Measurements from ENCODE around the gene ZNF12. TPM values are rescaled to one million over a fixed set of nuclear protein-coding genes. Genes with fewer than 3 reads are reported as not detected.

The ZNF12 gene
- total and polyA plus RNA-seq, 10 of the 15 experiments (the other 5 are each of a cell fraction or from before 2014, with no cell fraction given) = 6.7 to 38.1 (median 14.4) TPM

DNA sequence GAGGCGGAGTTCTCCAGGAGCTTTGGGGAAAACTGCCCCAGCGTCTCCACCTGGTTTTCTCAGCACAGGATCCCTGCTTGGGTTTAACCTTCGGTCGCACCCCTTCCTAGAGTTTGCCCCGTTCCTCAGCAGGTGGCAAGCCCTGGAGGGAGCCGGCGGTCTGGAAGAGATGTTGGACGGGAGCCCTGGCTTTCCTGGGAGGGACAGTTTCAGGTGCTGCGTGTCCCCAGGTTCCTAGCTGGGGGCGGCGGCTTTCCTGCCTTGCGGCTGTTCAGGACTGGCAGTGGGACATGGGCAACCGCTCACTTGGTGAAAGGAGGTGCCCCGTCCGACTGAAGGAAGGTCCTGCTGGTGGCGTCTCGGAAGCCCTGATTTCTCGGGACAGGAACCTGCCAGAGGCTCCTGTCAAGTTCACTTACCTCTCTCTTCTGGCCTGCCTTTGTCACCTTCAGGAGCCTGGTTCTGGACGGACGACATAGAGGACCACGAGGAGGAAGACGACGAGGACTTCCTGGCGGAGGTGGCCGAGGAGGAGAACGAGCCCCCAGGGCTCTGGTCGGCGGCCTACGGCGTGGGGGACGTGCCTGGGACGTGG, 54.8 kb downstream of the ZNF12 start:
- RAD21 ChIA-PET (ENCODE audit: unreplicated experiment) = no interaction called here
- 98% methylated on average over 32 of the region's 32 CpGs for WGBS (ENCODE audit: insufficient coverage, insufficient replicate concordance, low lambda C conversion rate, missing lambda C conversion rate)
- SMC1A ChIA-PET (ENCODE audit: uncharacterized antibody, unreplicated experiment) = no interaction called here

GRCh38 chr7:6650521-6651011, 56.2 kb downstream of the ZNF12 start:
- POLR2A ChIA-PET = interaction anchor here (1.0 kb wide), 1 partner anchor 203 kb away, joined by 5 read pairs; the partner anchor contains the start of gene DAGLB
- no peak overlapping the region for H3K4me2 ChIP-seq (ENCODE audit: control insufficient read depth, insufficient read depth)
- H2AFZ ChIP-seq (ENCODE audit: control insufficient read depth, low read depth, low read length) = no peak overlapping the region
- BruUV-seq (replicated peaks) = no TSS peak
- DNase-seq (ENCODE audit: low read depth, low spot score) (no peak), FAIRE-seq (no peak), ATAC-seq (no peak)
- WGBS (ENCODE audit: insufficient coverage, insufficient replicate concordance, low lambda C conversion rate, missing lambda C conversion rate) = 97% methylated on average over 12 of the region's 12 CpGs
- in situ Hi-C loops (cut with MboI) (no loop called here), intact Hi-C loops (cut with micrococcal nuclease; ENCODE audit: unreplicated experiment) (no loop called here)
- TF ChIP-seq HDGF (IDR thresholded peaks at IDR 0.05) (no peak), EED (IDR thresholded peaks at IDR 0.05; ENCODE audit: low read depth) (no peak), SUPT20H (IDR thresholded peaks at IDR 0.05; ENCODE audit: borderline replicate concordance, control insufficient read depth, low read depth, low read length) (no peak), CREM (IDR thresholded peaks at IDR 0.05; ENCODE audit: low read depth) (no peak)
- SMC1A ChIA-PET (ENCODE audit: uncharacterized antibody, unreplicated experiment) = no interaction called here
- CTCF ChIA-PET = no interaction called here
- peaks cover 13 to 40% of the 10 kb centered on the region in 2 experiments for H3K36me3 ChIP-seq (ENCODE audit: control insufficient read depth in 2 of 2, insufficient read depth in 2 of 2, low read length in 1 of 2)
- H3K4me3 ChIP-seq = no peak overlapping the region
- RAD21 ChIA-PET (ENCODE audit: unreplicated experiment) = no interaction called here
- H3K27me3 ChIP-seq (replicated peaks in 1 of 2; ENCODE audit: control insufficient read depth in 2 of 2, insufficient read depth in 2 of 2, low read length in 1 of 2) = no peaks in the 10 kb centered on the region
- H3K4me1 ChIP-seq (ENCODE audit: control insufficient read depth, insufficient read depth, low read length) = no peaks in the 10 kb centered on the region
- H3K79me2 ChIP-seq (ENCODE audit: control insufficient read depth, insufficient read depth, low read length) = no peaks in the 10 kb centered on the region
- no peak overlapping the region for H3K27ac ChIP-seq (ENCODE audit: control insufficient read depth, insufficient read depth)
- peaks cover 13% of the 10 kb centered on the region; the same call in 2 of the 3 replicates for H3K9me3 ChIP-seq (replicated peaks; ENCODE audit: control insufficient read depth, insufficient read depth, low read length)
- H4K20me1 ChIP-seq (ENCODE audit: control insufficient read depth, insufficient read depth) = no peaks in the 10 kb centered on the region
- no peak overlapping the region for H3K9ac ChIP-seq (ENCODE audit: control insufficient read depth, insufficient read depth, low read length)

More for the DNA sequence above, 54.8 kb downstream of the ZNF12 start:
- Histone ChIP-seq H3K27me3 (replicated peaks in 1 of 2; ENCODE audit: control insufficient read depth in 2 of 2, insufficient read depth in 2 of 2, low read length in 1 of 2) (no peaks in the 10 kb centered on the region), H2AFZ (ENCODE audit: control insufficient read depth, low read depth, low read length) (no peak overlapping the region), H3K4me1 (ENCODE audit: control insufficient read depth, insufficient read depth, low read length) (no peaks in the 10 kb centered on the region), H4K20me1 (ENCODE audit: control insufficient read depth, insufficient read depth) (no peaks in the 10 kb centered on the region), H3K27ac (ENCODE audit: control insufficient read depth, insufficient read depth) (no peak overlapping the region), H3K4me2 (ENCODE audit: control insufficient read depth, insufficient read depth) (no peak overlapping the region), H3K79me2 (ENCODE audit: control insufficient read depth, insufficient read depth, low read length) (no peaks in the 10 kb centered on the region), H3K9ac (ENCODE audit: control insufficient read depth, insufficient read depth, low read length) (no peak overlapping the region), H3K9me3 (replicated peaks; ENCODE audit: control insufficient read depth, insufficient read depth, low read length) (peaks cover 13% of the 10 kb centered on the region; the same call in 2 of the 3 replicates), H3K36me3 (ENCODE audit: control insufficient read depth in 2 of 2, insufficient read depth in 2 of 2, low read length in 1 of 2) (peaks cover 13 to 39% of the 10 kb centered on the region in 2 experiments), H3K4me3 (no peak overlapping the region)
- no TSS peak for BruUV-seq (replicated peaks)
- TF ChIP-seq POLR2A (IDR thresholded peaks at IDR 0.05; ENCODE audit: low read depth, low read length) = 0 out of 2 replicates have a peak, but pooled peaks have one; percentile 8
- TF ChIP-seq DPF2 (IDR thresholded peaks at IDR 0.05) = no peak
- FAIRE-seq (no peak), ATAC-seq (no peak), DNase-seq (ENCODE audit: low read depth, low spot score) (no peak)
- in situ Hi-C loops (cut with MboI) (no loop called here), intact Hi-C loops (cut with micrococcal nuclease; ENCODE audit: unreplicated experiment) (no loop called here)
- ChIA-PET CTCF (no interaction called here), POLR2A (no interaction called here)

Data from GM12878 (cell line).